HepG2 (cell line): ENCODE measurements around the gene HMG20B. TPM values are rescaled to one million over a fixed set of nuclear protein-coding genes. Genes with fewer than 3 reads are reported as not detected.
A peak's percentile ranks its signal among the peaks of the same experiment; 100 is the strongest.

Source experiments
- ATAC-seq: fragments of 200-7000 bp; cut with Tn5 transposase; 3 replicates; pipeline ENCODE4 v1.9.1; 2020; ENCODE audit warnings: mild to moderate bottlenecking, moderate library complexity
- BruUV-seq: library from RNA; stranded (reverse); fragments of 400-500 nt; replicated peaks from 2 replicates; lab custom pipeline; 2021; lab: Mats Ljungman, UMichigan
- CTCF ChIA-PET: fragments of 300-600 bp; formaldehyde crosslinking; extraction: SDS; loops from one replicate; lab custom pipeline; 2021; ENCODE audit warnings: low total read pairs, inconsistent platforms, low intra/inter-chr PET ratio; lab: Yijun Ruan, JAX
- POLR2A ChIA-PET: fragments of 350-600 bp; sonication (Branson Sonifier 250); formaldehyde crosslinking; loops from one replicate; lab custom pipeline; 2020; ENCODE audit warnings: antibody characterized with exemption, inconsistent platforms; lab: Yijun Ruan, JAX
- DNase-seq: peaks from one replicate; pipeline ENCODE4 v3.0.0-alpha.2; 2015; ENCODE audit warnings: low spot score
- FAIRE-seq: peaks from 3 replicates; lab custom pipeline; 2011; peaks lifted over from hg19 to GRCh38; lab: Jason Lieb, UNC
- H2AFZ ChIP-seq: one replicate; pipeline ENCODE4 v1.6.1; 2011; ENCODE audit warnings: low read length, inconsistent platforms
- H3K27ac ChIP-seq: fragments of 300-600 bp; 3 replicates; pipeline ENCODE4 v1.8.0; 2011; ENCODE audit warnings: mixed run types, mild to moderate bottlenecking, mixed read lengths, low read length, inconsistent platforms; ENCODE audit not compliant: insufficient read depth; ENCODE audit errors: extremely low read length
- H3K27me3 ChIP-seq, 2 experiments: fragments of 200-600 bp in 1 of 2; 2 replicates in 1 of 2; 3 replicates in 1 of 2; pipeline versions ENCODE4 v1.6.0 to v1.8.0; 2011; ENCODE audit warnings: low read length in 2 of 2, mild to moderate bottlenecking in 2 of 2, moderate library complexity in 2 of 2, inconsistent platforms in 1 of 2; ENCODE audit not compliant: insufficient read depth in 2 of 2, control insufficient read depth in 1 of 2
- H3K36me3 ChIP-seq, 2 experiments: fragments of 200-600 bp in 1 of 2; replicated peaks in 1 of 2; 2 replicates in 1 of 2; 3 replicates in 1 of 2; pipeline versions ENCODE4 v1.5.1 to v1.8.0; 2011; ENCODE audit warnings: low read length in 2 of 2, inconsistent platforms in 1 of 2; ENCODE audit not compliant: insufficient read depth in 2 of 2, control insufficient read depth in 1 of 2
- H3K4me1 ChIP-seq: 2 replicates; pipeline ENCODE4 v1.5.1; 2012; ENCODE audit warnings: low read length, inconsistent platforms; ENCODE audit not compliant: insufficient read depth
- H3K4me2 ChIP-seq: 2 replicates; pipeline ENCODE4 v1.6.0; 2011; ENCODE audit warnings: low read depth, low read length, inconsistent platforms
- H3K4me3 ChIP-seq, 3 experiments: fragments of 200-600 bp in 1 of 3; sonication (generic), shearing (Covaris generic) in 1 of 3; replicated peaks in 1 of 3; 2 replicates each; pipeline ENCODE4 v1.5.1; 2011 to 2016; ENCODE audit warnings: low read length in 3 of 3, inconsistent platforms in 2 of 3, low read depth in 2 of 3, mild to moderate bottlenecking in 2 of 3, control low read depth in 1 of 3, mixed read lengths in 1 of 3; ENCODE audit not compliant: insufficient read depth in 1 of 3
- H3K79me2 ChIP-seq: one replicate; pipeline ENCODE4 v1.6.1; 2011; ENCODE audit warnings: low read length, inconsistent platforms; ENCODE audit not compliant: insufficient read depth
- H3K9ac ChIP-seq: 2 replicates; pipeline ENCODE4 v1.6.0; 2011; ENCODE audit warnings: mild to moderate bottlenecking, low read depth, low read length, inconsistent platforms; ENCODE audit not compliant: insufficient read depth
- H3K9me3 ChIP-seq: 2 replicates; pipeline ENCODE4 v1.5.1; 2012; ENCODE audit warnings: mild to moderate bottlenecking, low read length
- H4K20me1 ChIP-seq: 2 replicates; pipeline ENCODE4 v1.6.0; 2011; ENCODE audit warnings: inconsistent platforms, mild to moderate bottlenecking, low read length, moderate library complexity; ENCODE audit not compliant: insufficient read depth
- CBFB ChIP-seq: sonication (generic); formaldehyde crosslinking; IDR thresholded peaks from 2 replicates; pipeline ENCODE4 v1.4.0; 2020; ENCODE audit warnings: missing genetic modification reagents
- CCAR2 ChIP-seq: fragments of 200-400 bp; formaldehyde crosslinking; optimal IDR thresholded peaks from 2 replicates; pipeline ENCODE3; 2018; ENCODE audit warnings: low read depth, mild to moderate bottlenecking, low read length, moderate library complexity
- GATA4 ChIP-seq: sonication (generic); IDR thresholded peaks from 2 replicates; pipeline ENCODE4 v1.6.1; 2016; ENCODE audit warnings: antibody characterized with exemption, low read depth, borderline replicate concordance
- ISL2 ChIP-seq: sonication (generic); formaldehyde crosslinking; IDR thresholded peaks from 2 replicates; pipeline ENCODE4 v1.5.0; 2020; ENCODE audit warnings: missing genetic modification reagents
- MAFF ChIP-seq: IDR thresholded peaks from 2 replicates; pipeline ENCODE4 v1.6.1; 2011; ENCODE audit warnings: low read depth, low read length, improper control_type of control experiment
- RAD21 ChIP-seq: fragments of 450-650 bp; formaldehyde crosslinking; IDR thresholded peaks from 2 replicates; pipeline ENCODE4 v1.5.0; 2020; ENCODE audit warnings: mild to moderate bottlenecking
- SALL2 ChIP-seq: sonication (generic); formaldehyde crosslinking; IDR thresholded peaks from 2 replicates; pipeline ENCODE4 v1.8.1; 2023; ENCODE audit warnings: mild to moderate bottlenecking, missing genetic modification reagents, inconsistent platforms
- STAG1 ChIP-seq: sonication (generic); formaldehyde crosslinking; IDR thresholded peaks from 2 replicates; pipeline ENCODE4 v1.4.0; 2020; ENCODE audit warnings: missing genetic modification reagents
- ZNF121 ChIP-seq: sonication (generic); formaldehyde crosslinking; IDR thresholded peaks from 2 replicates; pipeline ENCODE4 v1.5.0; 2020; ENCODE audit warnings: mild to moderate bottlenecking, missing genetic modification reagents
- ZNF331 ChIP-seq: sonication (generic); formaldehyde crosslinking; IDR thresholded peaks from 2 replicates; pipeline ENCODE4 v1.4.0; 2020; ENCODE audit warnings: missing genetic modification reagents
- ZNF530 ChIP-seq: sonication (generic); formaldehyde crosslinking; IDR thresholded peaks from 2 replicates; pipeline ENCODE4 v1.5.0; 2020; ENCODE audit warnings: low read depth, mild to moderate bottlenecking, missing genetic modification reagents
- ZNF713 ChIP-seq: sonication (generic); formaldehyde crosslinking; IDR thresholded peaks from 2 replicates; pipeline ENCODE4 v1.4.0; 2020; ENCODE audit warnings: mild to moderate bottlenecking, missing genetic modification reagents
- ZSCAN25 ChIP-seq: sonication (generic); formaldehyde crosslinking; IDR thresholded peaks from 2 replicates; pipeline ENCODE4 v1.8.0; 2022; ENCODE audit warnings: mild to moderate bottlenecking, missing genetic modification reagents
- WGBS: methylation state at CpG from one replicate; pipeline ENCODE4 v1.1.6; 2017; ENCODE audit warnings: low lambda C conversion rate; 5-methylcytosine and 5-hydroxymethylcytosine counted together
- in situ Hi-C: cut with HindIII; loops from 2 replicates; pipeline ENCODE4 v1.10.0; 2017; ENCODE audit warnings: low pct_unique_long_range_greater_than_20kb; ENCODE audit not compliant: extremely low pct_ligation_motif_present
- intact Hi-C: fragments of 100-400 bp; cut with micrococcal nuclease; formaldehyde crosslinking; loops from one replicate; pipeline ENCODE4 v1.10.0; 2022; ENCODE audit not compliant: unreplicated experiment
- polyA plus RNA-seq, 8 experiments: library from polyadenylated mRNA; depleted of rRNA in 3 of 8; stranded (reverse) in 7 of 8; unstranded in 1 of 8; fragments of >200 nt; fragmentation: Illumina TruSeq in 4 of 8; extraction: Trizol in 4 of 8; gene quantifications; 2 replicates each; pipeline versions ENCODE4 v1.2.1 to v1.2.3, GENCODE V29; 2011 to 2016; ENCODE audit warnings: low read depth in 4 of 8, missing spikeins in 1 of 8, mixed read lengths in 1 of 8; ENCODE audit not compliant: insufficient read depth in 1 of 8
- total RNA-seq, 5 experiments: library from RNA; depleted of rRNA; stranded (reverse); fragments of >200 nt; fragmentation: Illumina TruSeq; extraction: Trizol; gene quantifications; 2 replicates each; pipeline ENCODE4 v1.2.3, GENCODE V29; 2016; ENCODE audit warnings: low read depth in 1 of 5
- TF ChIP-seq, protein P1 (sequence below): sonication (generic); formaldehyde crosslinking; IDR thresholded peaks from 2 replicates; pipeline ENCODE4 v1.4.0; 2020; ENCODE audit warnings: missing genetic modification reagents, mild to moderate bottlenecking, borderline replicate concordance
- TF ChIP-seq, protein P2 (sequence below): sonication (generic); formaldehyde crosslinking; IDR thresholded peaks from 2 replicates; pipeline ENCODE4 v1.4.0; 2020; ENCODE audit warnings: mild to moderate bottlenecking, missing genetic modification reagents
- TF ChIP-seq, protein P3 (sequence below): sonication (generic); formaldehyde crosslinking; IDR thresholded peaks from 2 replicates; pipeline ENCODE4 v1.4.0; 2020; ENCODE audit warnings: missing genetic modification reagents
- TF ChIP-seq, protein P4 (sequence below): sonication (generic); formaldehyde crosslinking; IDR thresholded peaks from 2 replicates; pipeline ENCODE4 v1.4.0; 2020; ENCODE audit warnings: mild to moderate bottlenecking, missing genetic modification reagents

Gene HMG20B
- total and polyA plus RNA-seq, 2 of the 13 experiments (the other 11 are each of a cell fraction or from before 2014, with no cell fraction given) = 23.9 to 29.2 TPM

DNA sequence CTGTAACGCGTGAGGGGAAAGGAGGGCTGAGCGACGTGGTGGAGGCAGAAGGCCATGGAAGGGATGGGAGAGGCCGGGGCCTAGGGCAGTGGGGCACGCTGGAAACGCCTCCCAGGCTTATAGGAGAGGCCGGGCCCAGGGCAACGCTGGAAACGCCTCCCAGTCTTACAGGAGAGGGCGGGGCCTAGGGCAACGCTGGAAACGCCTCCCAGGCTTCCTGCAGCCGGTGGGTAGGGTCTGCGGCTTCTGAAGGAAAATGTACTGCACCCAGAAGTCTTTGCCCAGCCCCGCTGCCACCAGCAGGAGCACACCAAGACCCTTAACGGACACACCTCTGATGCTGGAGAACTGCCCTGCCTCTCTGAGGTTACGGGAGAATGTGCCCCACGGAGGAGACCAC is 44.7 kb downstream of the HMG20B start:
- H3K9ac ChIP-seq = no peak overlapping the region
- ATAC-seq (no peak), DNase-seq (no peak), FAIRE-seq (no peak)
- H3K4me2 ChIP-seq = no peak overlapping the region
- H3K27ac ChIP-seq = no peak overlapping the region
- H3K4me1 ChIP-seq = no peaks in the 10 kb centered on the region
- H3K27me3 ChIP-seq = no peaks in the 10 kb centered on the region
- H2AFZ ChIP-seq = no peak overlapping the region
- peaks cover 2 to 4% of the 10 kb centered on the region in 2 experiments; a peak in 2 of 5 replicates for H3K36me3 ChIP-seq
- WGBS = 94% methylated on average over 11 of the region's 19 CpGs
- H3K79me2 ChIP-seq = no peaks in the 10 kb centered on the region
- ChIA-PET POLR2A (no interaction called here), CTCF (no interaction called here)
- H3K4me3 ChIP-seq = no peak overlapping the region
- in situ Hi-C loops (no loop called here), intact Hi-C loops (no loop called here)
- TF ChIP-seq ISL2 (CRISPR knock-in tag) (no peak), ZNF713 (no peak)
- TF ChIP-seq, protein P1, sequence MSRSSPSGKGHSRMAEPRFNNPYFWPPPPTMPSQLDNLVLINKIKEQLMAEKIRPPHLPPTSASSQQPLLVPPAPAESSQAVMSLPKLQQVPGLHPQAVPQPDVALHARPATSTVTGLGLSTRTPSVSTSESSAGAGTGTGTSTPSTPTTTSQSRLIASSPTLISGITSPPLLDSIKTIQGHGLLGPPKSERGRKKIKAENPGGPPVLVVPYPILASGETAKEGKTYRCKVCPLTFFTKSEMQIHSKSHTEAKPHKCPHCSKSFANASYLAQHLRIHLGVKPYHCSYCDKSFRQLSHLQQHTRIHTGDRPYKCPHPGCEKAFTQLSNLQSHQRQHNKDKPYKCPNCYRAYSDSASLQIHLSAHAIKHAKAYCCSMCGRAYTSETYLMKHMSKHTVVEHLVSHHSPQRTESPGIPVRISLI = no peak
- no peaks in the 10 kb centered on the region for H4K20me1 ChIP-seq
- no peaks in the 10 kb centered on the region for H3K9me3 ChIP-seq
- BruUV-seq = no TSS peak

DNA sequence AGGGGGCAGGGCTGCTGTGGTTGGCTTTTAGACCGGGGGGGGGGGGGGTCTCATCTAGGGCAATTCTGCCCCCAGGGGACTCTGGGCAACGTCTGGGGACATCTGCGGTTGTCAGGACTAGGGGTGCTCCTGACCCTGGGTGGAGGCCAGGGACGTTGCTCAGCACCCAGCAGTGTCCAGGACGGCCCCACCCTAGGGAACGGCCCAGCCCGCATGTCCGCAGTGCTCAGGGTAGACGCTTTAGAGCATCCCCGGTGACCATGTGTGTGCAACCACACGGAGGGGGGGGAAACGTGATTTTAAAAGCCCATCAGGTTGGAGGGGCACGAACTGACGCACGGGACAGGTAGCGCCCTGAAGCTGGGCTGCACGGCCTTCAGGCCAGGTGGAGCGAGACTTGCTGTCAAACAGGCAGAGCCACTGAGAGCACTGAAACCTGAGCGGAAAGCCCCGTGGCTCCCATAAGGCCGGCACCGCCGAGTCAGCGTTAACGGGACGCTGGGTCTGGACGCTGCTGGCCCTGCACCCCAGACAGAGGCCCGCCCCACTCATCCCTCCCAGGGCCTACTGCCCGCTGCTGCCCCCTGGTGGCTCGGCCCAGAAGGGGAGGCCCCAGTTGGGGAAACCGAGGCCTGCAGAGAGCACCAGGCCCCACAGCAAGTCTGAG is 45.5 kb downstream of the HMG20B start:
- H3K9me3 ChIP-seq = no peaks in the 10 kb centered on the region
- H3K36me3 ChIP-seq = peaks cover 5 to 6% of the 10 kb centered on the region in 2 experiments; a peak in 2 of 5 replicates
- no peak overlapping the region for H3K4me3 ChIP-seq
- intact Hi-C loops = no loop called here
- no peak overlapping the region for H2AFZ ChIP-seq
- no peaks in the 10 kb centered on the region for H3K79me2 ChIP-seq
- FAIRE-seq (no peak), ATAC-seq (peak; percentile 16; the same call in 2 of the 3 replicates), DNase-seq (no peak)
- in situ Hi-C loops = no loop called here
- BruUV-seq = no TSS peak
- H3K4me2 ChIP-seq = no peak overlapping the region
- no peaks in the 10 kb centered on the region for H3K27me3 ChIP-seq
- ChIA-PET POLR2A (no interaction called here), CTCF (interaction anchor here (1.2 kb wide), 1 partner anchor 18 kb away, joined by 5 read pairs; no protein-coding TSS in a partner anchor)
- no peaks in the 10 kb centered on the region for H3K4me1 ChIP-seq
- WGBS = 92% methylated on average over 21 of the region's 31 CpGs
- no peaks in the 10 kb centered on the region for H4K20me1 ChIP-seq
- no peak overlapping the region for H3K9ac ChIP-seq
- H3K27ac ChIP-seq = no peak overlapping the region
- no peak for TF ChIP-seq CCAR2
- no peak for TF ChIP-seq ZNF121
- TF ChIP-seq, protein P2, sequence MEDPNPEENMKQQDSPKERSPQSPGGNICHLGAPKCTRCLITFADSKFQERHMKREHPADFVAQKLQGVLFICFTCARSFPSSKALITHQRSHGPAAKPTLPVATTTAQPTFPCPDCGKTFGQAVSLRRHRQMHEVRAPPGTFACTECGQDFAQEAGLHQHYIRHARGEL = 0 out of 2 replicates have a peak, but pooled peaks have one; percentile 44
- TF ChIP-seq ZNF530 = no peak
- TF ChIP-seq, protein P3, sequence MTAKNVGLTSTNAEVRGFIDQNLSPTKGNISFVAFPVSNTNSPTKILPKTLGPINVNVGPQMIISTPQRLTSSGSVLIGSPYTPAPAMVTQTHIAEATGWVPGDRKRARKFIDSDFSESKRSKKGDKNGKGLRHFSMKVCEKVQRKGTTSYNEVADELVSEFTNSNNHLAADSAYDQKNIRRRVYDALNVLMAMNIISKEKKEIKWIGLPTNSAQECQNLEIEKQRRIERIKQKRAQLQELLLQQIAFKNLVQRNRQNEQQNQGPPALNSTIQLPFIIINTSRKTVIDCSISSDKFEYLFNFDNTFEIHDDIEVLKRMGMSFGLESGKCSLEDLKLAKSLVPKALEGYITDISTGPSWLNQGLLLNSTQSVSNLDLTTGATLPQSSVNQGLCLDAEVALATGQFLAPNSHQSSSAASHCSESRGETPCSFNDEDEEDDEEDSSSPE = no peak
- no peak for TF ChIP-seq ZNF331 (CRISPR knock-in tag)
- TF ChIP-seq, protein P4, sequence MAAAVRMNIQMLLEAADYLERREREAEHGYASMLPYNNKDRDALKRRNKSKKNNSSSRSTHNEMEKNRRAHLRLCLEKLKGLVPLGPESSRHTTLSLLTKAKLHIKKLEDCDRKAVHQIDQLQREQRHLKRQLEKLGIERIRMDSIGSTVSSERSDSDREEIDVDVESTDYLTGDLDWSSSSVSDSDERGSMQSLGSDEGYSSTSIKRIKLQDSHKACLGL (CRISPR knock-in tag) = no peak
- TF ChIP-seq SALL2 (CRISPR knock-in tag) = no peak
- peak; percentile 72 for TF ChIP-seq RAD21 (CRISPR knock-in tag)
- TF ChIP-seq CBFB (CRISPR knock-in tag) = no peak
- TF ChIP-seq GATA4 = no peak
- peak; percentile 88 for TF ChIP-seq MAFF
- TF ChIP-seq STAG1 = peak; percentile 61
- peak; percentile 73; the same call in 1 of the 2 replicates for TF ChIP-seq ZSCAN25
